Hematopoietic multipotent progenitor cell treated with erythropoietin and hydrocortisone succinate and interleukin-3 and kit ligand, for 15 days (in vitro differentiated cells): ENCODE measurements around the gene RAPGEF6.
A peak's percentile ranks its signal among the peaks of the same experiment; 100 is the strongest.
"Not testable (repeated sequence)": the region's sequence is repeated elsewhere in the genome, so short reads cannot be mapped to it uniquely, and the experiment has no call there.

ENCODE experiments used
- DNase-seq: peaks from one replicate; pipeline ENCODE4 v3.0.0-alpha.2; 2015; ENCODE audit warnings: low spot score

The RAPGEF6 gene

DNA sequence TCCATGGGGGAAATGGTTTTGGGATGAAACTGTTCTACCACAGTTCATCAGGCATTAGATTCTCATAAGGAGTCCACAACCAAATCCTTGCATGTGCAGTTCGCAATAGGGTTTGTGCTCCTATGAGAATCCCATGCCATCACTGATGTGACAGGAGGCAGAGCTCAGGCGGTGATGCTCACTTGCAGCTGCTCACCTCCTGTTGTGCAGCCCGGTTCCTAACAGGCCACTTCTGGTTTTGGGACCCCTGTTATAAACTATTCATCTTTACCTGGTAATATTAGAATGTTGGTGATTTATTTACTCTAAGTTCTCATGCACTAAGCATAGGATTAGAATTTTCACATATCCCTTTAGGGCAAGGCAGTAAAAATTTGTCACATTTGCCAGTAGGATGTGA, 248.9 kb downstream of the RAPGEF6 start:
- DNase-seq = no peak

DNA sequence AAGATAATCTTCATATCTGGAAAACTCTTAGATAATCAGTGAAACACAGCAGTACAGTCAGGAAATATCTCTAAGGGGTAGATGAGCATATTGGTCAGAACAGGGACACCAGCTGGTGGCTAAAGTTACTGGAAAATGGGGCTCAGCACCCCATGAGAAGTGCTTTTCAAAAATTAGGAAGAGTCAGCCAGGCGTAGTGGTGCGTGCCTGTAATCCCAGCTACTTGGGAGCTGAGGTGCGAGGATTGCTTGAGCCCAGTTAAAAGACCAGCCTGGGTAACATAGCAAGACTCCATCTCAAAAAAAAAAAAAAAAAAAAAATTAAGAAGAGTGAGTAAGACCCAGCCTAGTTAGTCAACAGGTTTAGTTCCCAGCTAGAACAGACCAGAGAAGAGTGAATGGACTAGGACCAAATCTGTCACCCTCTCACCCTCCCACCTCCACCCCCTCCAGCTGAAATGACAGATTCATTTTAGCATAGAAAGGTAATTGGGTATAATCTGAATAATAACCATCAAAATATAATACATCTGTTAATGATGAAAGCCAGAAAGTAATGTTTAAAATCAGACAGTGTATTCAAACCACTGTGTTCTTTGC, 250.3 kb downstream of the RAPGEF6 start:
- no peak for DNase-seq

DNA sequence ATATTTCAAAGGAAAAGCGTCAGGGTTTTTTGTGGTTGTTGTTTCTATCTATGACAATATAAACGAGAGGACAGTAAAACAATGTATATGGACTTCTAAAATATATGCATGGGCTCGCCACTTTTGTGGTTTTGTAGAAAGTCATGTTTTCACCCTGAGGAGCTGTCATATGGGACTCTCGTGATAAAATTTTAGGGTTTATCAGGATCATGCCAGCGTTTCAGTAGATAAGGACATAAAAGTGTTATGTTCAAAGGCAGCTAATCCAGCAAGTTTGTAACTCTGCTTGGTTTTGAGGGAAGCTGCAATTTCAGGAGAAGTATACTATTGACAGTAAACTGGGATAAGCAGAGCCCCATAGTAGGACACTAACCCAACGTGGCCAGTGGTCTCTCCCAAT, 250.9 kb downstream of the RAPGEF6 start:
- DNase-seq = no peak

DNA sequence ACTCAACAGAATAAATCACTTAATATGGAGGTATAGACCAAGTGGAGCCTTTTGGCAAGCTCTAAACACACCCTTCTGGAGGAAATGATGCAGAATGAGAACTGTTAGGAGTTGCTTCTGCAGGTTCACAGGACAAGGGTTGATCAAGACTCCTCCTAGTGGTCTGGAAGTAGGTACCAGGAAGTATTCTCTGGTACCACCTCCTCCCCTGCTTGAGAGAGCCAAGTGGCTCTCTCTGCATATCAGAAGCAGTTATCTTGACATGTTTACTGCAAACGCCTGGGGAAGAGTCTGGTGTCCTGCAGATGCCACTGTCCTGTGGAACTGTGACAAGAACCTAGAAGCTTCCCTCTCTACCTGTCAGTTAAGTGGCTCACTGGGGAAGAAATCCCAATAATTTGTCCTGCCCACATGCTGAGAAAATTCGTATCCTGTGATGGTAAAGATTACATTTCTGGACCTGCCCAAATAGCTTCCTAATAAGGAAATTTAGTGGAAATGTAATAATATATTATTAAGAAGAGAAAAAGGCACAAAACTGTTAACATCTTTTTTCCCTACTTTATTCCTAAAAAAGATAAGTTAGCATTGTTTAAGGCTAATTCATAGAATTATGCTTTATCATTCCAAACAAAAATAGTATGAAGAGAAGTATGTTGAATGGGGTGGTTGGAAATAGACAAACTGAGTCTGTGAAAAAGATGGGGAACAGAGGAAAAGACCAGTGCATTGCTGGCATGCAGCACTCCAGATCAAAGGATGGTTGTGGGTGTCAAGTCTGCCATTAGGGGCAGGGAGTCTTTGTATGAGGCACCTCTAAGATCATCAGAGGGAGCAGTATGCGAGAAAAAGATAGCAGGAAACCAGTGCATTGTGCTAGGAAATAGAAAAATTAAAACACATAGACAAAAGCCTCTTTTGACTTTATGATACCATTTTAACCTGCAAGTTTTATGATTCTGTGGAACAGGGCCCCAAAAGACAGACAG, 252.3 kb downstream of the RAPGEF6 start:
- DNase-seq = peak; percentile 83

DNA sequence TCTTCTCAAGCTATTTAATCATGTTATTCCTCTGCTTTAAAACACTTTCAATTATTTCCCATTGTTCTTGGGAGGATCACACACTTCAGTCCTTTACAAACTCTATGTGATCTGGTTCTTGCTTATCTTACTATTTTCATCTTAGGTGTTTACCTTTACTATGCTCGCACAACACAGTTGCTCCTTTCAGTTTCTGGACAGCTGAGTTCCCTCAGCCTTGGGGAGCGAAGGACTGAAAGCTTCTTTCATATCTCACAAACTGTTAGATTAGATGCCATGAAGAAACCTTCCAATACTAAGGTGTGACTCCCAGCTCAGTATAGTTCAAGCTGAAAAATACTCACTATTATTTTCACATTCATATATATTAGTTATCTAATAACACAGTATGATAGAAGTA, 253.3 kb downstream of the RAPGEF6 start:
- DNase-seq = no peak

DNA sequence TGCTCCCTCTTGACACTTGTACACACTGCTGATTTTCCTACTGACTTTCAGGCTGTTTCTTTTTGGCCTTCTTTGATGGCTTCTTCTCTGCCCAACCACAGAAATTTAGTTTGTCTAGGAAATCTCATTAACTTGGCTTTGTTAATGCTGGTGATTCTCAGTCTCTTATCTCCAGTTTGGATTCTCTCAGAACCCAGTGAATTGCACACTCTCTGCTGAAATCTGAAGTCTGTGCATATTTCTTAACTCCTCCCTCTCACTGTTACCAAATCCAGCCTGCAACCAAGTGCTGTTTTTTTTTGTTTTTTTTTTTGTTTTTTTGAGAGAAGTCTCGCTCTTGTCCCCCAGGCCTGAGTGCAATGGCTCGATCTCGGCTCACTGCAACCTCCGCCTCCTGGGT, 254.0 kb downstream of the RAPGEF6 start:
- no peak for DNase-seq

DNA sequence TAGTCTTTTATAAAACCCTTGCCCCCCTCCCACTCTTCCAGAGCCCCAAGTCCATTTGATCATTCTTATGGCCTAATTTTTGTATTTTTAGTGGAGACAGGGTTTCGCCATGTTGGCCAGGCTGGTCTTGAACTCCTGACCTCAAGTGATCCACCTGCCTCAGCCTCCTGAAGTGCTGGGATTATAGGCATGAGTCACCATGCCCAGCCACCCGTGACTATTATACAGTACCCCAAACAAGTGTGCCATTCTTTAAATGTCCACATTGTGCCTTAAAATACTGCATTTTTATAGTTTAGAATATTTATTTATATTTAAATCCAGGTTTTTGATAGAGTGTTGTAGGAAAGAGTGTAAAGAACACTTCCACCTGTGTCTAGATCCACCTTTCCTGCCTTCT, 254.8 kb downstream of the RAPGEF6 start:
- DNase-seq = not testable (repeated sequence)

DNA sequence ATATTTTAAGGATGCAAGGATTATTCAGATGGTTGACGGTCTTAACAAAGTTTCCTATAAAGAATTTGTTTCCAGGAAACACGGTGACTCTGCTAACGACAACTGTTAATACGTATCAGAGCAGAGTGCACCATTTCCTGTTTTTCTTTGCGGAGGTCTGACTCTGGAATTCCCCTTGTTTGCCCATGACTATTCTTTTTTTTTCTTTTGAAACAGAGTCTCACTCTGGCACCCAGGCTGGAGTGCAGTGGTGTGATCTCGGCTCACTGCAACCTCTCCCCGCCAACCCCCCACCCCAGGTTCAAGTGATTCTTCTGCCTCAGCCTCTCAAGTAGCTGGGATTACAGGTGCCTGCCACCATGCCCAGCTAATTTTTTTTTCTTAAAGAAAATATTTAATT, 255.3 kb downstream of the RAPGEF6 start:
- DNase-seq = peak; percentile 44

DNA sequence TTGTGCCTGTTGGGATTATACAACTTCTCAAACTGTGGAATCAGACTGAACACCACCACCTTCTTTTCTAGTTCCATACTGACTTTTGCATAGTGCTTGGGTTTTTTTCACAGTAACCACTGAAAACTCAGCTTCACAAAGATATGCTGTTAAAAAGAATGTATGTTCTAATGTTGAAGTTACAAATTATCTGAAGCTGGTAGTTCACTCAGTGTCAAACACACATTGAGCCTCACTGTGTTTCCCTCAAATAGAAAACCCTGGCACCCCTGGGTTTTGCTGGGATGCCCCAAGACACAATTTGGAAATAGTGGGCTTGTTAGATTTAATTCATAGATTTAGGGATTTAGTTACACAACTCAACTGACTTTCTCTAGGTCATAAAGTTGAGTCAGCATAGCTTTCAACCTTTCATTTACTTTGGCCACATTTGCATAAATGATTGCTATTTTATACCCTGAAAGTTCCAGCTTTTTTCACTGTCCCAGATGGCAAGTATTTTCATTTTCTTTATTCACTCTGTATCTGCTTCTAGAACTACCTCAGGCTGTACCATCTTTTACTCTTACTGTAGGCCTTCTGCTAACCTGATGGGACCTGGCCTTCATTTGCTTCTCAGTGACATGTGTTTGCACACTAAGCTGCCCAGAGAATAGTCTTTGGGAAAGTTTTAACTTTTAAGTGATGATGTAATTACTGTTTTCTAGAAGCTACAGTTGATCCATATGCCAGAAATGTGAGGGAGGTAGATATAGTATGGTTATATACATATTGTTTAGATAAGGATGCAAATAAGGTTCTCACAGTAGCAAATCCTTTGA, 256.1 kb downstream of the RAPGEF6 start:
- DNase-seq = peak; percentile 60

DNA sequence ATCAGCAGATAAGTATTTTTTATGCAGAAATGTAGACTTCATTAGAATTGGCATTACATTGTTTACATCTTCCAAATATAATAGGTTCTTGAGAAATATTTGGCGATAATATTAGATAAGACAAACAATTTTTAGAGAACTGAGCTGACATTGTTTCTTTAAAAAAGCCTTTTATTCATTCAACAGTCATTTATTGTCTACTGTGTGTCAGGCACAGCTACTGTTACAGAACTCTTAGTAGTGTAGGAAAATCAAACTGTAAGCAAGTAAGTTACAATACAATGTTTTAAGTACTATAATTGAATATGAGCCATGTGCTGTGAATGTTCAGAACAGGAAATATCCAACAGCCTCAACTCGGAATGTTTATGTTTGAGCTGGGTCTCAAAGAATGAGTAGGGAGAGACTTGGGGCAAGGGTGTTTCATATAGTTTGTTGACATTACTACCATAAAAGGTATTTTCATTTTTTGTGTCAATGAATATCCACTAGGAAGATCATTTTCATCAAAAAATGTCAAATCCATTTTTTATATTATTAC, 257.2 kb downstream of the RAPGEF6 start:
- DNase-seq = no peak

DNA sequence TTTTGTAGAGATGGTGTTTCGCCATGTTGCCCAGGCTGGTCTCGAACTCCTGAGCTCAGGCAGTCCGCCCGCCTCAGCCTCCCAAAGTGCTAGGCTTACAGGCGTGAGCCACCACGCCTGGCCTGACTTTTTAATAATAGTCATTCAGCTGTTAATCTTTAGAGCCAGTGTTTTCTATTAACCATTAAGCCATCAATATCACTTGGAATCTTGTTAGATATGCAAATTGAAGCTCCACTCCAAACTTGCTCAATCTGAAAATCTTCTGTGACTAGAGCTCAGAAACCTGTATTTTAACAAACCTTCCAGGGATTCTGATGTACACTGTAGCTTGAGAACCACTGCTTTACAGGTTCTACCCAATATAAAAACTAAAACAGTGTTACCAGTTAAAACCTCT, 257.7 kb downstream of the RAPGEF6 start:
- no peak for DNase-seq

DNA sequence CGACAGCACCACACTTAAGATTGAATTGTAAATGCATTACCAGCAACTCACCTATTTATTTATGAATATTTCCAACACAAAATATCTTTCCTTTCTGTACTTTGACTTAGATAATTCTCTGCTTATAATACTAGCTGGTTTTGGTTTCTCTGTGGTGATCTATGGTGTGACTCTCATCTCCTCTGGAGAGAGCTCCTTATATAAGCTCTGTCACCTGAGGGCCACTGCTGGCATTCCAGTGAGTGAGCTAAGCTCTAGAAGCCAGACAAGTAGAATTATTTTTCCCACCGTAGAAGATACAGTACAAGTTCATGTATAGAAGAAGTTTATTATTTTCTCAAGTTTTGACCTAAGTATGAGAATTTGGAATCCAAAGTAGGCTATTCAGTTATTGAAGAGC, 259.7 kb downstream of the RAPGEF6 start:
- no peak for DNase-seq
